ENCODE measurements around the gene LRRC4B.
A peak's percentile ranks its signal among the peaks of the same experiment; 100 is the strongest.
"Not testable (repeated sequence)": the region's sequence is repeated elsewhere in the genome, so short reads cannot be mapped to it uniquely, and the experiment has no call there.

Gene LRRC4B

DNA sequence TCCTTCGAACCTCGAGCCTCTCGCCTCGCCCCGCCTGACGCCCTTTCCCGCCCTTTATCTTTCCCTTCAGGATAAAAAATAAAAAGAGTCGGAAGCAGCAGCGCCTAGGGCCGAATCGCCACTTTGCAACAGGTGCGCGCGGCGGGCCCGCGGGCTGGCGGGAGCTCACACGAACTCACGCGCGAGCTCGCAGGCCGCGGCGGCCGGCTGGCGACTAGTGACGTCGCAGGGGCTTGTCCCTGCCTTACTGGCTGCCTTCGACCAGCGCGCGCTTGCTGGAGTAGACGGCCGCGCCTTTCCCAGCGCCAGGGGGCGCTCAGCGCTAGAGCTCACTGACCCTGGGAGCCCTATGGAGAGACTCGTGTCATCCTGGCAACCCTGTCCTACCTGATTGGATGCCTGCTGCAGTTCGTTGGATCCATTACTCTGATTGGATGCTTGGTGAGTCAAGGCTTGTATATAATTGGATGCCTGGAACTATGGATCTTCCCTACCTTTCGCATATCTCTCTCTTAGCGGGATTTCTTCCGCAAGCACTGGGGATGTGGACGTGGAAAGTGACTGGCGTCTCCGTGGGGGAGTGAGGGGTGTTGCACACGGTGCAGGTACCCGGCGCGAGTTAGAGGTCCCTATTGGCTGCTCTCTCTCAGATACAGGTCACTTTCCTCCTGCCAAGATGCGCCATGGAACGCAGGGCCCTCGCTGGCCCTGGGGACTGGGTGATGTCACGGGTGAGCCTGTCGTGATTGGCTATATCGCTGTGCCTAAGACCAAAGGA lies 38.0 kb upstream of the LRRC4B start:
- H3K9me3 ChIP-seq (ENCODE audit: severe bottlenecking); H3K4me1 ChIP-seq (ENCODE audit: insufficient read depth, poor library complexity, severe bottlenecking); DNase-seq (ENCODE audit: low spot score); H3K36me3 ChIP-seq (ENCODE audit: low read depth); H3K27me3 ChIP-seq (ENCODE audit: insufficient read depth, poor library complexity, severe bottlenecking); H3K4me3 ChIP-seq (ENCODE audit: severe bottlenecking); H3K27ac ChIP-seq (ENCODE audit: poor library complexity, severe bottlenecking): not testable (repeated sequence)
- ATAC-seq (ENCODE audit: low read depth), result peak; percentile 44; the same call in 2 of the 3 replicates
- TF ChIP-seq, protein P1, sequence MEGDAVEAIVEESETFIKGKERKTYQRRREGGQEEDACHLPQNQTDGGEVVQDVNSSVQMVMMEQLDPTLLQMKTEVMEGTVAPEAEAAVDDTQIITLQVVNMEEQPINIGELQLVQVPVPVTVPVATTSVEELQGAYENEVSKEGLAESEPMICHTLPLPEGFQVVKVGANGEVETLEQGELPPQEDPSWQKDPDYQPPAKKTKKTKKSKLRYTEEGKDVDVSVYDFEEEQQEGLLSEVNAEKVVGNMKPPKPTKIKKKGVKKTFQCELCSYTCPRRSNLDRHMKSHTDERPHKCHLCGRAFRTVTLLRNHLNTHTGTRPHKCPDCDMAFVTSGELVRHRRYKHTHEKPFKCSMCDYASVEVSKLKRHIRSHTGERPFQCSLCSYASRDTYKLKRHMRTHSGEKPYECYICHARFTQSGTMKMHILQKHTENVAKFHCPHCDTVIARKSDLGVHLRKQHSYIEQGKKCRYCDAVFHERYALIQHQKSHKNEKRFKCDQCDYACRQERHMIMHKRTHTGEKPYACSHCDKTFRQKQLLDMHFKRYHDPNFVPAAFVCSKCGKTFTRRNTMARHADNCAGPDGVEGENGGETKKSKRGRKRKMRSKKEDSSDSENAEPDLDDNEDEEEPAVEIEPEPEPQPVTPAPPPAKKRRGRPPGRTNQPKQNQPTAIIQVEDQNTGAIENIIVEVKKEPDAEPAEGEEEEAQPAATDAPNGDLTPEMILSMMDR (IDR thresholded peaks at IDR 0.05; ENCODE audit: poor library complexity, severe bottlenecking), result peak; percentile 20

DNA sequence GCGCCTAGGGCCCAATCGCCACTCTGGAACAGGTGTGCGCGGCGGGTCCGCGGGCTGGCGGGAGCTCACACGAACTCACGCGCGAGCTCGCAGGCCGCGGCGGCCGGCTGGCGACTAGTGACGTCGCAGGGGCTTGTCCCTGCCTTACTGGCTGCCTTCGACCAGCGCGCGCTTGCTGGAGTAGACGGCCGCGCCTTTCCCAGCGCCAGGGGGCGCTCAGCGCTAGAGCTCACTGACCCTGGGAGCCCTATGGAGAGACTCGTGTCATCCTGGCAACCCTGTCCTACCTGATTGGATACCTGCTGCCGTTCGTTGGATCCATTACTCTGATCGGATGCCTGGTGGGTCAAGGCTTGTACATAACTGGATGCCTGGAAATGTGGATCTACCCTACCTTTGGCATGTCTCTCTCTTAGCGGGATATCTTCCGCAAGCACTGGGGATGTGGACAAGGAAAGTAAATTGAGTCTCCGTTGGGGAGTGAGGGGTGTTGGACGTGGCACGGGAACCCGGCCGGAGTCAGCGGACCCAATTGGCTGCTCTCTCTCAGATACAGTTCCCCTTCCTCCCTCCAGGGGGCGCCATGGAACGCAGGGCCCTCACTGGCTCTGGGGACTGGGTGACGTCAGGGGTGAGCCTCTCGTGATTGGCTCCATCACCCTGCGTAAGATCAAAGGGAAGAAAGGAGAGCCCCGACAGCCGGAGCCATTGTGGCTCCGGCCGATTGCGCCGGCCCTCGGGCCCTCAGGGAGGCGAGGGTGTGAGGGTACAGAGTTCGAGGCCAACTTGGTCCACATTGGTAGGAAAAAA lies 36.2 kb upstream of the LRRC4B start:
- DNase-seq (ENCODE audit: low spot score); H3K4me1 ChIP-seq (ENCODE audit: insufficient read depth, poor library complexity, severe bottlenecking); H3K4me3 ChIP-seq (ENCODE audit: severe bottlenecking); H3K27ac ChIP-seq (ENCODE audit: poor library complexity, severe bottlenecking); H3K36me3 ChIP-seq (ENCODE audit: low read depth); H3K9me3 ChIP-seq (ENCODE audit: severe bottlenecking): not testable (repeated sequence)
- TF ChIP-seq, protein P1 (IDR thresholded peaks at IDR 0.05; ENCODE audit: poor library complexity, severe bottlenecking), result peak; percentile 9
- 0 out of 3 replicates have a peak, but pooled peaks have one; percentile 44 for ATAC-seq (ENCODE audit: low read depth)
- H3K27me3 ChIP-seq (ENCODE audit: insufficient read depth, poor library complexity, severe bottlenecking), result peaks cover 11% of the 10 kb centered on the region

DNA sequence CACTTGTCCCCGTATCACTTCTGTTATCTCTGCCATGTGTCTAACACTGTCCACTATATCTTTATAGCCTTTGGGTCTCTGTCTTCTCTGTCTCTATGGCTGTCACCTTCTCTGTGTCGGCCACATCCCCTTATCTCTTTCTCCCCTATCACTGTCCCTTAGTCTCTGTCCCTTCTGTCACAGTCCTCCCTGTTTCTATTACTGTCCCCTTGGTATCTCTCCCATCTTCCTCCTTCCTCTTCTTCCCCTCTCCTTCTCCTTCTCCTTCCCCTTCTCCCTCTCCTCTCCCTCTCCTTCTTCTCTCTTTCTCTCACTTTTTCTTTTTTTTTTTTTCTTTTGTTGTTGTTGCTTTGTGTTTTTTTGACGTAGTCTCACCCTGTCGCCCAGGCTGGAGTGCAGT lies 34.7 kb upstream of the LRRC4B start:
- H3K27ac ChIP-seq (ENCODE audit: poor library complexity, severe bottlenecking), result no peak overlapping the region
- peaks cover 16% of the 10 kb centered on the region for H3K27me3 ChIP-seq (ENCODE audit: insufficient read depth, poor library complexity, severe bottlenecking)
- TF ChIP-seq, protein P1 (IDR thresholded peaks at IDR 0.05; ENCODE audit: poor library complexity, severe bottlenecking), result no peak
- H3K4me3 ChIP-seq (ENCODE audit: severe bottlenecking), result no peak overlapping the region
- no peaks in the 10 kb centered on the region for H3K4me1 ChIP-seq (ENCODE audit: insufficient read depth, poor library complexity, severe bottlenecking)
- ATAC-seq (ENCODE audit: low read depth) (no peak), DNase-seq (ENCODE audit: low spot score) (no peak)
- H3K36me3 ChIP-seq (ENCODE audit: low read depth), result no peaks in the 10 kb centered on the region
- H3K9me3 ChIP-seq (ENCODE audit: severe bottlenecking), result no peaks in the 10 kb centered on the region

DNA sequence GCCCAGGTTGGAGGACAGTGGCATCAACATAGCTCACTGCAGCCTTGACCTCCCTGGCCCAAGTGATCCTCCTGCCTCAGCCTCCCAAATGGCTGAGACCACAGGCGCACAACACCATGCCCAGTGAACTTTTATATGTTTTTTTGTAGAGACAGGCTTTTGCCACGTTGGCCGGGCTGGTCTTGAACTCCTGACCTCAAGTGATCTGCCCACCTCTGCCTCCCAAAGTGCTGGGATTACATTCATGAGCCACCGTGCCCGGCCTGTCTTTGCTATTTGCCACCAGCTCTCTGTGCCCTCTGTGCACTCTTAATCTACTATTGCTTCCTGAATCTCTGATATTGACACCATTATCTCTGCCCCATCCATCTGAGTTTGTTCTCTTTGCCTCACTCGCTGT lies 34.3 kb upstream of the LRRC4B start:
- Histone ChIP-seq H3K9me3 (ENCODE audit: severe bottlenecking) (no peaks in the 10 kb centered on the region), H3K4me1 (ENCODE audit: insufficient read depth, poor library complexity, severe bottlenecking) (no peaks in the 10 kb centered on the region), H3K27me3 (ENCODE audit: insufficient read depth, poor library complexity, severe bottlenecking) (peaks cover 16% of the 10 kb centered on the region), H3K36me3 (ENCODE audit: low read depth) (no peaks in the 10 kb centered on the region), H3K4me3 (ENCODE audit: severe bottlenecking) (no peak overlapping the region), H3K27ac (ENCODE audit: poor library complexity, severe bottlenecking) (no peak overlapping the region)
- TF ChIP-seq, protein P1 (IDR thresholded peaks at IDR 0.05; ENCODE audit: poor library complexity, severe bottlenecking), result no peak
- DNase-seq (ENCODE audit: low spot score) (no peak), ATAC-seq (ENCODE audit: low read depth) (no peak)

All from RWPE2 (cell line).